Activated CD4-positive, CD25-positive, alpha-beta regulatory T cell treated with anti-CD3 and anti-CD28 coated beads, Interleukin-2, amount 50 U/mL, for 16 hours (primary cell): ENCODE measurements around the gene HMOX1.
"Not testable (repeated sequence)": the region's sequence is repeated elsewhere in the genome, so short reads cannot be mapped to it uniquely, and the experiment has no call there.

Source experiments
- DNase-seq: peaks from one replicate; pipeline ENCODE4 v3.0.0-alpha.2; 2020; ENCODE audit warnings: low read depth, low spot score

The HMOX1 gene

DNA sequence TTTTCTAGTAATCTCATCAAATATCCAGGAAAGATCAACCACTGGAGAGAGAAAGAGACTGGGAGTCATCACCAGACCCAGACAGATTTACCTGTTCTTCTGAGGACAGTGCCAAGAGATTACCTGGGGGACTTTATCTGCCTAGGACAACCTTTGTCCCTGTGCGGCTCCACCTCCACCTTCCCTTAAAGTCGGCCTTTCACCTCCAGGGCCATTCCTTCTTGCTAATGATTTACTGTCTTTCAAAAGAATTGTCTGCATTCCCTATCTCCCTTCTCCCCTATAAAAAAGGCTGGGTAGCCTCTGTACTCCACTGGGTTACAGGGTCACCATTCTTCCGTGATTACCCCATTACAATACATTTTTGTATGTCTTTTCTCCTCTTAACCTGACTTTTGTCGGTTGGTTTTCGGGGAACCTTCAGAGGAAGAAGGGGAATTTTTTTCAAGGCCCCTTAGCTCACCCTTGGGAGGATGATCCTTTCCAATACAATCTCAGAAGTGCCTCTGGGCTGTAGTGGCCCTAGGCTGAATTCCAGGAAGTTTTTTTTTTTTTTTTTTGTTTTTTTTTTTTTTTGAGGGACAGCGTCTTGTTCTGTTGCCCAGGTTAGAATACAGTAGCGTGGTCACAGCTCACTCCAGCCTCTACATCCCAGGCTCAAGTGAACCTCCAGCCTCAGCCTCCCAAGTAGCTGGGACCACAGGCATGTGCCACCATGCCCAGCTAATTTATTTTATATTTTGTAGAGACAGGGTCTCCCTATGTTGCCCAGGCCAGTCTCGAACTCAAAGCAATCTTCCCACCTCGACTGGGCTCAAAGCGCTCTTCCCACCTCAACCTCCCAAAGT, 1.5 kb upstream of the HMOX1 start:
- no peak for DNase-seq

GRCh38 chr22:35380013-35380412, 883 bp upstream of the HMOX1 start:
- no peak for DNase-seq

- DNase-seq: no peak
Measured at GRCh38 chr22:35381424-35382009, 621 bp downstream of the HMOX1 start.

GRCh38 chr22:35383679-35384071, 2.8 kb downstream of the HMOX1 start:
- DNase-seq: no peak

DNA sequence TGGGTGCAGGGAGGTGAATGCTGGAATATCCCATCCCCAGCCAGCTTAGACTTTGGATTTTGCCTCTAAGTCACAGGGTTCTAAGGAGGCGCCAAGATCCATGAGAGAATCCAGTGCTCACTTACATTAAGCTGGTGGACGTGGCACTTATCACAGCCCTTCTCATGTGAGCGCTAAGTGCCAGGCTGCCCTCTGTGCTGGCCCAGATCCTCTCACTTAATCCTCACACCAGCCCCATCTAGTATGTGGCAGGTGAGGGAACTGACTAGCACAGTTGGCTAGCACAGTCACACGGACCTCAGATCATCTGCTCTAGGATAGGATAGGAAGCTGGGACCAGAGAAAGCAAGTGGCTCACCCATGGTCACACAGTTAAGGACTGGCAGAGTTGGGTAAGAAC, 3.6 kb downstream of the HMOX1 start:
- no peak for DNase-seq

GRCh38 chr22:35384975-35385588, 4.2 kb downstream of the HMOX1 start:
- DNase-seq: no peak

DNA sequence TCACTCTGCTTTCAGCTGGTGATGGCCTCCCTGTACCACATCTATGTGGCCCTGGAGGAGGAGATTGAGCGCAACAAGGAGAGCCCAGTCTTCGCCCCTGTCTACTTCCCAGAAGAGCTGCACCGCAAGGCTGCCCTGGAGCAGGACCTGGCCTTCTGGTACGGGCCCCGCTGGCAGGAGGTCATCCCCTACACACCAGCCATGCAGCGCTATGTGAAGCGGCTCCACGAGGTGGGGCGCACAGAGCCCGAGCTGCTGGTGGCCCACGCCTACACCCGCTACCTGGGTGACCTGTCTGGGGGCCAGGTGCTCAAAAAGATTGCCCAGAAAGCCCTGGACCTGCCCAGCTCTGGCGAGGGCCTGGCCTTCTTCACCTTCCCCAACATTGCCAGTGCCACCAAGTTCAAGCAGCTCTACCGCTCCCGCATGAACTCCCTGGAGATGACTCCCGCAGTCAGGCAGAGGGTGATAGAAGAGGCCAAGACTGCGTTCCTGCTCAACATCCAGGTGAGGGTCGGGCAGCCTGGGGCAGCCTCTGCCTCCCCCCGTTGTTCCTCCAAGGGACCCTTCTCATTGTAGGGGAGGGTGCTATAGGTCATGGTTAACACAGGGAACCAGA, 5.9 kb downstream of the HMOX1 start:
- DNase-seq: no peak

GRCh38 chr22:35390933-35391332, 10.0 kb downstream of the HMOX1 start:
- no peak for DNase-seq

GRCh38 chr22:35392357-35392756, 11.5 kb downstream of the HMOX1 start:
- DNase-seq: no peak

GRCh38 chr22:35393116-35394010, 12.5 kb downstream of the HMOX1 start:
- no peak for DNase-seq

DNA sequence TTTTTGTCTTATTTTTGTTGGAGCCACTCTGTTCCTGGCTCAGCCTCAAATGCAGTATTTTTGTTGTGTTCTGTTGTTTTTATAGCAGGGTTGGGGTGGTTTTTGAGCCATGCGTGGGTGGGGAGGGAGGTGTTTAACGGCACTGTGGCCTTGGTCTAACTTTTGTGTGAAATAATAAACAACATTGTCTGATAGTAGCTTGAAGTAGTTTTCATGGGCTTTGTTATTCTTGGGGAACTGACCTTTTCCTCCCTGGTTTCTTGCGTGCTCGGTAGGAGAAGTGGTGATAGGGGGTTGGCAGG, 13.1 kb downstream of the HMOX1 start:
- DNase-seq: no peak

DNA sequence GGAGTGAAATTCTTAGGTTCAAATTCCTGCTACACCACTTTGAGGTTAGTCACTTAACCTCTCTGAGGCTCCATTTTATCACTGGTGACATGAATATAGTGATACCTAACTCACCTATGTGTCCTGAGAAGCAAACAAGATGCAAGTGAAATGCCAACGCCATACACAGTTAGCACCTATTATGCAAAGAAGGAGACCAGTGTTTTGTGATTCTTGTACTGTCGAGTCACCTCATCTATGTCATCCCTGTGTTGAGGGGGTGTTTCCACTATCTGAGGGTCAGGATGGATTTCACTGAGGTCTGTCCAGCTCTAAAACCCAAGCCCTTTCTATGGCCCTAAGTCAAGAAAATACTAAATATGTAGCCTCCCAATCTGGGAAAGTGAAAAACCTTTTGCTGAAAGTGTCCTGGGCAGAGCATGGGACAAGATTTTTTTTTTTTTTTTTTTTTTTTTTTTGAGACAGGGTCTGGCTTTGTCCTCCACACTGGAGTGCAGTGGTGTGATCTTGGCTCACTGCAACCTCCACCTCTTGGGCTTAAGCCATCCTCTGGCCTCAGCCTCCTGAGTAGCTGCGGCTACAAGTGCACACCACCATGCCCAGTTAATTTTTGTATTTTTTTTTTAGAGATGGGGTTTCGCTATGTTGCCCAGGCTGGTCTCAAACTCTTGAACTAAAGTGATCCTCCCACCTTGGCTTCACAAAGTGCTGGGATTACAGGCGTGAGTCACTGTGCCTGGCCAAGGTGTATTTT, 14.1 kb downstream of the HMOX1 start:
- no peak for DNase-seq

- not testable (repeated sequence) for DNase-seq
Measured at GRCh38 chr22:35396622-35397021, 15.7 kb downstream of the HMOX1 start.

DNA sequence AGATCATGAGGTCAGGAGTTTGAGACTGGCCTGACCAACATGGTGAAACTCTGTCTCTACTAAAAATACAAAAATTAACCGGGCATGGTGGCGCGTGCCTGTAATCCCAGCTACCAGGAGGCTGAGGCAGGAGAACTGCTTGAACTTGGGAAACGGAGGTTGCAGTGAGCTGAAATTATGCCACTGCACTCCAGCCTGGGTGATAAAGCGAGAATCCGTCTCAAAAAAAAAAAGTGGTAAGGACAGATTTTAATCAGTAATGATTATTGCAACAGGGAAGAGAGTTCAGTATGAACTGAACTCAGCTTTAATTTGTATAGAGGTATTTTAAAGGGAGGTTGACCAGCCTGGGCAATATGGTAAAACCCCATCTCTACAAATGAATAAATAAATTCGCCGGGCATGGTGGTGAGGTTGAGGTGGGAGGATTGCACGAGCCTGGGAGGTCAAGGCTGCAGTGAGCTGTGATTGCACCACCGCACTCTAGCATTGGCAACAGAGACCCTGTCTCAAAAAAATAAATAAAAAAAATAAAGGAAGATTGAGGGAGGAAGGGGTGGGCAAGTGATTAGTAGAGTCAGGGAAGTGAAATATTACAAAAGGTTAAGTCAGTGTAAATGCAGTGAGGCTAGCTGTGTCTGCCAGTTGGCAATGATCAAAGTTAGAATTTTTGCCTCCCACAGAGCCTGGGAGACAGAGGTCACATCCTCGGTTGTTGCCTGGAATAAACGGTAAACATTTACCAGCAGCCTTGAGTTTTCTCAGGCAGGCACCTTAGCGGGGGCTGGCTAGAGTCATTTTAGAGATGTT, 16.4 kb downstream of the HMOX1 start:
- no peak for DNase-seq

- DNase-seq: no peak
Measured at GRCh38 chr22:35398591-35398973, 17.7 kb downstream of the HMOX1 start.

DNA sequence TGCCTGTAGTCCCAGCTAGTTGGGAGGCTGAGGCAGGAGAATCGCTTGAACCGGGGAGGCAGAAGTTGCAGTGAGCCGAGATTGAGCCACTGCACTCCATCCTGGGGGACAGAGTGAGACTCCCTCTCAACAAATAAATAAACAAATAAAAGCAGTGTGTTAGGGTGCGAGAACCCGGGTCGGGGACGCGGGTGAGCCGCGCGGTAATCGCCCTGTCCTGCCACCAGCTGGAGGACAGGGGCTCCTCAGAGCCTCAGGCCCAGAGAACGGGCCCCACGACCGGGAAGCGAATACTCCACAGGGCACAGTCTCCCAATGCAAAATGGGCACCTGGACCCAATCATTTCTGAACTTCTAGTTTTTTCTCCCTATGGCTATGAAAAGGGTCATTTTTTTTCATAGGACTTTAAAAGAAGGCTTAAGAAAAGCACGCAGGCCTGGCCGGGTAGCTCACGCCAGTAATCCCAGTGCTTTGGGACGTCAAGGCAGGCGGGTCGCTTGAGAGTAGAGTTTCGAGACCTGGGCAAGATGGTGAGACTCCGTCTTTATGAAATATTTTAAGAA, 18.3 kb downstream of the HMOX1 start:
- no peak for DNase-seq

DNA sequence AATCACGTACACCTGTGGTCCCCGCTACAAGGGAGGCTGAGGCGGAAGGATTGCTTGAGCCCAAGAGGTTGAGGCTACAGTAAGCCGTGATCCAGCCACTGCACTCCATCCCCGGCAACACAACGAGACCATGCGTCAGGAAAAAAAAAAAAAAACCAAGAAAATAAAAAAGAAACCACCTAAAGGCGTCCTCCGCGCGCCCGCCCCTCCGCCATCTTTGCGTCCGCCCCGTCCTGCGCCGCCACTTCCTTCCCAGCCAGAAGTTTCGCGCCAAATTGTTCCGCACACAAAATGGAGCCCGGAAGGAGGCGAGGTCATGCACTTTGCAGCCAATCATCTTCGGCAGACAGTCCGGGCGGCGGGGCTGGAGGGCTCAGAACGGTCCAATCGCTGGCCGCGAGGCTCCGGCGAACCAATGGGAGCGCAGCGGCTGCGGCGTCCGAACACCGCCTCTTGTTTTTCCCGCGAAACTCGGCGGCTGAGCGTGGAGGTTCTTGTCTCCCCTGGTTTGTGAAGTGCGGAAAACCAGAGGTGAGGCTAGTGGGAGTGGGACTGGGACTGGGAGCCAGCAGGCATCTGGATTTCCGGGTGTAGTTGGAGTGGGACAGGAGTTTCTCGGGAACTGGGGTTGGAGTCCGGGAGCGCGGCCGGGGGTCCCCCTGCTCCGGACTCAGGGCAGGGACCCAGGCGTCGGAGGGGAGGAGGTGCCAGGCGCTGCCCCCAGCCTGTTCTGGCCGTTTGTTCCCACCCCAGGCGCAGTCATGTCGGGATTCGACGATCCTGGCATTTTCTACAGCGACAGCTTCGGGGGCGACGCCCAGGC, 19.0 kb downstream of the HMOX1 start, which contains the start of gene MCM5:
TSS of gene MCM5 (plus strand) at position 463 of the 823 bp plus-strand sequence. CDS start at position 762, 299 bp downstream.
- peak; percentile 96 for DNase-seq

GRCh38 chr22:35400501-35400790, 19.6 kb downstream of the HMOX1 start:
- no peak for DNase-seq

DNA sequence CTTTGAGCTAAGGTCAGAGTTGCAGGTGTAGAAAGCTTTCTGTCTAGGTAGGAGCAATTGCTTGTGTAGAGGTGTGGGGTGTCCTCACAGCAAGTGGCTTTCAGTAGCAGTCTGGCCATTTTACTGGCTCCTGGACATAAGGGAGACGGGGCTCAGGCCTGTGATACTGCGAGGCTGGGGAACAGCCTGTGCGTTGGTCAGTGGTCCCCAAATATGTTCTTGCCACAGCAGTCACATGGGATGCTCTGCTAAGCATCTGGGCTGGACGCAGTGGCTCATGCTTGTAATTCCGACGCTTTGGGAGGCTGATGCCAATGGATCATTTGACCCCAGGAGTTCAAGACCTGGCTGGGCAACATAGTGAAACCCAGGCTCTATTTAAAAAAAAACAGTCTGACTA, 21.0 kb downstream of the HMOX1 start:
- no peak for DNase-seq
